PC-3 (cell line): Measurements from ENCODE around the gene GINS2.

ENCODE experiments used
- CTCF ChIP-seq: fragments of 300-600 bp; sonication (generic); conservative IDR thresholded peaks from 2 replicates; pipeline ENCODE4 v1.5.1; 2017; ENCODE audit warnings: antibody characterized with exemption, low read depth, mild to moderate bottlenecking, low read length
- EZH2 ChIP-seq: fragments of 300-600 bp; sonication (generic); IDR thresholded peaks from one replicate; pipeline ENCODE4 v1.6.1; 2017; ENCODE audit warnings: antibody characterized with exemption, mild to moderate bottlenecking, low read length; ENCODE audit not compliant: unreplicated experiment
- EZH2phosphoT487 ChIP-seq: fragments of 300-600 bp; sonication (generic); IDR thresholded peaks from 2 replicates; pipeline ENCODE4 v1.6.1; 2018; ENCODE audit warnings: mild to moderate bottlenecking, antibody characterized with exemption, low read length, borderline replicate concordance

DNA sequence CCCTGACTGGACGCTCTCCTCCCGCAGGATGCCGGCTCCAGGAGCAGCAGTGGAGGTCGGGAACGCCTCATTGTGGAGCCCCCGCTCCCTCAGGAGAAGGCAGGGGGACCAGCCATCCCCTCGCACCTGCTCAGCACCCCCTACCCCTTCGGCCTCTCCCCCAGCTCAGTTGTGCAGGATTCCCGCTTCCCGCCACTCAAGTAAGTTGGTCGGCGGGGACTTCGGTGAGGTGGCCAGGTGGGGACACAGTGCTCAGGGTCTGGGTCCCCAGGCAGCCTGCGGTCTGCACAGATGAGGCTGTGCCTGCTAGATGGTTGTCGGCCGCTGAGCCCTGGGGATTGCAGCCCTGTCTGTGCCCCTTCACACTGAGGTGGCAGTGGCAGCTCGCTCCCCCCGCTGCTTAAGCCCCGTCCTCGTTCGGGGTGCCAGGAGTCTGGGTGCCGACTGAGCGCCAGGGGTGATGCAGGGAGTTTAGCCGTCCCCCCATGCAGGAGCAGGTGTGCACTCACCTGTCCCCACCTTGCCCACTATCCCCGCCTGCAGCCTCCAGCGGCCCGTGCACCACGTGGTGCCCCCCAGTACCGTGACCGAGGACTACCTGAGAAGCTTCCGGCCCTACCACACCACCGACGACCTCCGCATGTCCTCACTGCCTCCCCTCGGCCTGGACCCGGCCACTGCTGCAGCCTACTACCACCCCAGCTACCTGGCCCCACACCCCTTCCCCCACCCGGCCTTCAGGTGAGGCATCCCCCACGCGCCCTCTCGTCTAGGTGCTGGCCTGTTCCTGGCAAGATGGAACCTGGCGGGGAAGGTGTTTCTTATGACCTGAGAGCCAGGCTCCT is 34.3 kb downstream of the GINS2 start:
- no peak for TF ChIP-seq CTCF
- no peak for TF ChIP-seq EZH2phosphoT487
- no peak for TF ChIP-seq EZH2
